T-cell (primary cell): ENCODE data around the gene APOBEC3H. TPM values are rescaled to one million over a fixed set of nuclear protein-coding genes. Genes with fewer than 3 reads are reported as not detected.

Source experiments
- ATAC-seq, 4 experiments: fragments of 200-7000 bp in 3 of 4; fragments of 150-1000 bp in 1 of 4; cut with Tn5 transposase; replicated peaks in 1 of 4; 1 replicate in 3 of 4; 2 replicates in 1 of 4; pipeline ENCODE4 v1.10.0; 2021; ENCODE audit warnings: moderate library complexity in 3 of 4, mild to moderate bottlenecking in 2 of 4, moderate number of reproducible peaks in 1 of 4
- CTCF ChIA-PET, 2 donors: fragments of 300-600 bp; sonication (Branson Sonifier 250); formaldehyde crosslinking; loops; one replicate each; lab custom pipeline; 2022; ENCODE audit warnings: antibody characterized with exemption in 2 of 2; lab: Charles Lee
- POLR2A ChIA-PET, 2 donors: fragments of 300-600 bp; sonication (Branson Sonifier 250); formaldehyde crosslinking; loops; one replicate each; lab custom pipeline; 2022; ENCODE audit warnings: antibody characterized with exemption in 2 of 2; lab: Charles Lee
- DNase-seq, 35 experiments: peaks; one replicate each; pipeline versions ENCODE4 v3.0.0 to v3.0.0-alpha.2; 2013 to 2023
- H3K27ac ChIP-seq: one replicate; pipeline ENCODE4 v1.5.1; 2013; ENCODE audit warnings: low read length
- H3K27me3 ChIP-seq, 2 experiments: replicated peaks in 1 of 2; 1 replicate in 1 of 2; 2 replicates in 1 of 2; pipeline versions ENCODE4 v1.6.1 to v1.7.0; 2013; ENCODE audit warnings: low read length in 1 of 2, mixed read lengths in 1 of 2; ENCODE audit not compliant: control insufficient read depth in 2 of 2, insufficient read depth in 2 of 2; ENCODE audit errors: extremely low read depth in 1 of 2
- H3K36me3 ChIP-seq, 2 donors: 1 replicate in 1 of 2; 2 replicates in 1 of 2; pipeline versions ENCODE4 v1.6.1 to v1.7.0; 2013; ENCODE audit warnings: low read length in 1 of 2; ENCODE audit not compliant: control insufficient read depth in 2 of 2, insufficient read depth in 1 of 2; ENCODE audit errors: extremely low read depth in 1 of 2
- H3K4me1 ChIP-seq, 2 experiments: 1 replicate in 1 of 2; 2 replicates in 1 of 2; pipeline versions ENCODE4 v1.6.1 to v1.7.0; 2013; ENCODE audit warnings: low read length in 2 of 2, mixed read lengths in 1 of 2; ENCODE audit not compliant: insufficient read depth in 2 of 2, control insufficient read depth in 1 of 2; ENCODE audit errors: extremely low read depth in 1 of 2
- H3K4me3 ChIP-seq, 2 donors: 1 replicate in 1 of 2; 2 replicates in 1 of 2; pipeline versions ENCODE4 v1.5.1 to v1.7.0; 2013; ENCODE audit warnings: mild to moderate bottlenecking in 2 of 2, low read length in 1 of 2, moderate library complexity in 1 of 2; ENCODE audit not compliant: control insufficient read depth in 1 of 2; ENCODE audit errors: extremely low read depth in 1 of 2
- H3K9me3 ChIP-seq: 2 replicates; pipeline ENCODE4 v1.7.0; 2013
- H3K27ac Mint-ChIP-seq, 2 donors: one replicate each; pipeline ENCODE4 v1.8.0; 2020 to 2021; ENCODE audit warnings: mild to moderate bottlenecking in 2 of 2, mixed read lengths in 2 of 2
- H3K27me3 Mint-ChIP-seq, 2 donors: one replicate each; pipeline ENCODE4 v1.8.0; 2021 to 2022; ENCODE audit warnings: mixed read lengths in 2 of 2
- H3K36me3 Mint-ChIP-seq: one replicate; pipeline ENCODE4 v1.8.0; 2021; ENCODE audit warnings: mixed read lengths
- H3K4me1 Mint-ChIP-seq, 3 donors: one replicate each; pipeline ENCODE4 v1.8.0; 2020 to 2022; ENCODE audit warnings: mixed read lengths in 3 of 3, mild to moderate bottlenecking in 1 of 3
- H3K4me3 Mint-ChIP-seq, 3 donors: one replicate each; pipeline ENCODE4 v1.8.0; 2020 to 2022; ENCODE audit warnings: mild to moderate bottlenecking in 3 of 3, mixed read lengths in 3 of 3, moderate library complexity in 3 of 3
- H3K9me3 Mint-ChIP-seq, 3 donors: one replicate each; pipeline ENCODE4 v1.8.0; 2020 to 2022; ENCODE audit warnings: mixed read lengths in 3 of 3
- WGBS: methylation state at CpG from one replicate; pipeline ENCODE4 v1.1.5; 2013; ENCODE audit warnings: missing lambda C conversion rate; ENCODE audit not compliant: insufficient coverage; 5-methylcytosine and 5-hydroxymethylcytosine counted together
- total RNA-seq, 35 experiments: library from RNA in 6 of 35; stranded (reverse) in 6 of 35; fragments of 120-200 nt in 1 of 35; gene quantifications; one replicate each; pipeline versions ENCODE4 v1.2.1 to v1.2.4 and lab custom pipeline; 2013 to 2026

APOBEC3H gene
- total RNA-seq, 5 donors from 2014 or later (not counting 1 experiment from before 2014, with no cell fraction given): 1.1 to 6.9 (median 6.1) TPM

- Mint-ChIP-seq H3K9me3 (no peaks in the 10 kb centered on the region), H3K4me3 (no peak overlapping the region), H3K27me3 (no peaks in the 10 kb centered on the region), H3K4me1 (no peaks in the 10 kb centered on the region), H3K36me3 (peaks cover 29% of the 10 kb centered on the region), H3K27ac (no peak overlapping the region)
- no peaks in the 10 kb centered on the region for H3K27me3 ChIP-seq
- H3K4me3 ChIP-seq: no peak overlapping the region
- H3K36me3 ChIP-seq: peaks cover 2 to 26% of the 10 kb centered on the region in 2 donors
- H3K27ac ChIP-seq: no peak overlapping the region
- 88% methylated on average over 9 of the region's 9 CpGs for whole genome bisulfite sequencing
- DNase-seq: no peak
- no peaks in the 10 kb centered on the region for H3K9me3 ChIP-seq
- H3K4me1 ChIP-seq: no peaks in the 10 kb centered on the region
- CTCF ChIA-PET: no interaction called here
- ATAC-seq: no peak
- POLR2A ChIA-PET: no interaction called here
Observed at GRCh38 chr22:39129746-39130145, 32.7 kb downstream of the APOBEC3H start.

- Histone ChIP-seq H3K4me1 (no peaks in the 10 kb centered on the region), H3K4me3 (no peak overlapping the region), H3K36me3 (peaks cover 2 to 26% of the 10 kb centered on the region in 2 donors), H3K27ac (no peak overlapping the region), H3K27me3 (no peaks in the 10 kb centered on the region), H3K9me3 (no peaks in the 10 kb centered on the region)
- no peaks in the 10 kb centered on the region for H3K9me3 Mint-ChIP-seq
- ChIA-PET CTCF (no interaction called here), POLR2A (no interaction called here)
- H3K4me1 Mint-ChIP-seq: peaks cover 0 to 1% (median 0%) of the 10 kb centered on the region in 3 donors
- peak overlapping the region in 1 of 2 donors; percentile 37 for H3K27ac Mint-ChIP-seq
- no peak for ATAC-seq
- no peak for DNase-seq
- peaks cover 29% of the 10 kb centered on the region for H3K36me3 Mint-ChIP-seq
- H3K4me3 Mint-ChIP-seq: no peak overlapping the region
- no peaks in the 10 kb centered on the region for H3K27me3 Mint-ChIP-seq
- 92% methylated on average over 8 of the region's 8 CpGs for WGBS
Observed at GRCh38 chr22:39130152-39130704, 33.2 kb downstream of the APOBEC3H start.

- 83% methylated on average over 13 of the region's 24 CpGs for WGBS
- CTCF ChIA-PET: no interaction called here
- Mint-ChIP-seq H3K9me3 (no peaks in the 10 kb centered on the region), H3K4me1 (peaks cover 0 to 2% (median 0%) of the 10 kb centered on the region in 3 donors), H3K4me3 (no peak overlapping the region), H3K27ac (no peak overlapping the region), H3K27me3 (no peaks in the 10 kb centered on the region), H3K36me3 (peaks cover 29% of the 10 kb centered on the region)
- H3K36me3 ChIP-seq: peaks cover 2 to 26% of the 10 kb centered on the region in 2 donors
- no peak overlapping the region for H3K4me3 ChIP-seq
- H3K4me1 ChIP-seq: no peaks in the 10 kb centered on the region
- H3K27me3 ChIP-seq: no peaks in the 10 kb centered on the region
- no peak for DNase-seq
- no peak for ATAC-seq
- POLR2A ChIA-PET: interaction anchor here in 1 of 2 donors (0.6 kb wide), 1 partner anchor 20 kb away, joined by 5 read pairs; no protein-coding TSS in a partner anchor
- H3K27ac ChIP-seq: no peak overlapping the region
- no peaks in the 10 kb centered on the region for H3K9me3 ChIP-seq
Observed at GRCh38 chr22:39130892-39131855, 34.1 kb downstream of the APOBEC3H start.

GRCh38 chr22:39132281-39132680 is 35.2 kb downstream of the APOBEC3H start:
- Mint-ChIP-seq H3K36me3 (peaks cover 29% of the 10 kb centered on the region), H3K9me3 (no peaks in the 10 kb centered on the region), H3K4me3 (no peak overlapping the region), H3K27ac (no peak overlapping the region), H3K27me3 (no peaks in the 10 kb centered on the region), H3K4me1 (peaks cover 0 to 2% (median 0%) of the 10 kb centered on the region in 3 donors)
- Histone ChIP-seq H3K27ac (no peak overlapping the region), H3K36me3 (peaks cover 5 to 26% of the 10 kb centered on the region in 2 donors), H3K9me3 (no peaks in the 10 kb centered on the region), H3K4me1 (no peaks in the 10 kb centered on the region), H3K4me3 (no peak overlapping the region), H3K27me3 (no peaks in the 10 kb centered on the region)
- no peak for DNase-seq
- ChIA-PET POLR2A (no interaction called here), CTCF (no interaction called here)
- 97% methylated on average over 5 of the region's 6 CpGs for WGBS
- ATAC-seq: no peak

GRCh38 chr22:39132871-39133524 is 36.0 kb downstream of the APOBEC3H start:
- peaks cover 0 to 2% (median 0%) of the 10 kb centered on the region in 3 donors for H3K4me1 Mint-ChIP-seq
- no peaks in the 10 kb centered on the region for H3K9me3 Mint-ChIP-seq
- no peaks in the 10 kb centered on the region for H3K9me3 ChIP-seq
- ATAC-seq (no peak), DNase-seq (no peak)
- H3K36me3 Mint-ChIP-seq: peaks cover 29% of the 10 kb centered on the region
- H3K4me3 Mint-ChIP-seq: no peak overlapping the region
- no peaks in the 10 kb centered on the region for H3K27me3 ChIP-seq
- no peak overlapping the region for H3K27ac ChIP-seq
- peaks cover 5 to 26% of the 10 kb centered on the region in 2 donors for H3K36me3 ChIP-seq
- WGBS: 95% methylated on average over 16 of the region's 22 CpGs
- CTCF ChIA-PET: no interaction called here
- H3K27ac Mint-ChIP-seq: no peak overlapping the region
- H3K4me1 ChIP-seq: no peaks in the 10 kb centered on the region
- POLR2A ChIA-PET: no interaction called here
- no peaks in the 10 kb centered on the region for H3K27me3 Mint-ChIP-seq
- no peak overlapping the region for H3K4me3 ChIP-seq

GRCh38 chr22:39133871-39134270 is 36.8 kb downstream of the APOBEC3H start:
- peaks cover 0 to 5% (median 0%) of the 10 kb centered on the region in 3 donors for H3K4me1 Mint-ChIP-seq
- H3K9me3 ChIP-seq: no peaks in the 10 kb centered on the region
- H3K27me3 ChIP-seq: no peaks in the 10 kb centered on the region
- CTCF ChIA-PET: no interaction called here
- ATAC-seq: no peak
- WGBS: 95% methylated on average over 16 of the region's 17 CpGs
- H3K27me3 Mint-ChIP-seq: no peaks in the 10 kb centered on the region
- no peak overlapping the region for H3K27ac Mint-ChIP-seq
- POLR2A ChIA-PET: no interaction called here
- no peak overlapping the region for H3K4me3 ChIP-seq
- no peaks in the 10 kb centered on the region for H3K9me3 Mint-ChIP-seq
- peaks cover 5 to 26% of the 10 kb centered on the region in 2 donors for H3K36me3 ChIP-seq
- H3K36me3 Mint-ChIP-seq: peaks cover 27% of the 10 kb centered on the region
- no peak overlapping the region for H3K27ac ChIP-seq
- DNase-seq: no peak
- H3K4me1 ChIP-seq: peaks cover 0 to 7% of the 10 kb centered on the region in 2 experiments
- H3K4me3 Mint-ChIP-seq: no peak overlapping the region
